Stimulated activated CD4-positive, alpha-beta T cell treated with anti-CD3 and anti-CD28 coated beads, Interleukin-12 subunit alpha, Interleukin-12 subunit beta, amount 100 ng/mL, for 48 hours (primary cell): Measurements from ENCODE around the gene DNAJC22.
"Not testable (repeated sequence)": the region's sequence is repeated elsewhere in the genome, so short reads cannot be mapped to it uniquely, and the experiment has no call there.

Experiments used
- DNase-seq, 3 donors: peaks; one replicate each; pipeline ENCODE4 v3.0.0-alpha.2; 2020; ENCODE audit warnings: low read depth in 2 of 3, low spot score in 1 of 3

The DNAJC22 gene

GRCh38 chr12:49331380-49332222 lies 15.1 kb upstream of the DNAJC22 start:
- DNase-seq = no peak

- no peak for DNase-seq
Observed at GRCh38 chr12:49332441-49332861, 14.2 kb upstream of the DNAJC22 start.

- DNase-seq = no peak
Observed at GRCh38 chr12:49332891-49333371, 13.8 kb upstream of the DNAJC22 start.

GRCh38 chr12:49333778-49334177 lies 12.9 kb upstream of the DNAJC22 start:
- not testable (repeated sequence) for DNase-seq

GRCh38 chr12:49334226-49334625 lies 12.5 kb upstream of the DNAJC22 start:
- DNase-seq = no peak

- DNase-seq = no peak
Observed at GRCh38 chr12:49334681-49335080, 12.0 kb upstream of the DNAJC22 start.

GRCh38 chr12:49335118-49335954 lies 11.4 kb upstream of the DNAJC22 start:
- no peak for DNase-seq

- DNase-seq = no peak
Observed at GRCh38 chr12:49335955-49336644, 10.6 kb upstream of the DNAJC22 start.

GRCh38 chr12:49336645-49337584 lies 9.8 kb upstream of the DNAJC22 start, which contains the start of gene C1QL4:
C1QL4 (minus strand) TSS chr12:49337188; CDS start chr12:49336477, 711 bp downstream.
- peak; percentile 69 to 92 (median 84) for DNase-seq

- no peak for DNase-seq
Observed at GRCh38 chr12:49338830-49339463, 7.7 kb upstream of the DNAJC22 start.

GRCh38 chr12:49339464-49339861 lies 7.2 kb upstream of the DNAJC22 start:
- DNase-seq = no peak

GRCh38 chr12:49340095-49340870 lies 6.4 kb upstream of the DNAJC22 start:
- no peak for DNase-seq

GRCh38 chr12:49340971-49341776 lies 5.5 kb upstream of the DNAJC22 start:
- DNase-seq = no peak

- no peak for DNase-seq
Observed at GRCh38 chr12:49341777-49342065, 5.0 kb upstream of the DNAJC22 start.

GRCh38 chr12:49342066-49342913 lies 4.4 kb upstream of the DNAJC22 start:
- peak; percentile 77 to 81 (median 80) for DNase-seq

- peak in 2 of 3 donors; percentile 39 to 40 for DNase-seq
Observed at GRCh38 chr12:49342914-49343731, 3.6 kb upstream of the DNAJC22 start.
